Heart left ventricle (tissue), 13 donors: ENCODE data around the gene TENM3.

ENCODE experiments used
- POLR2A ChIP-seq, 2 donors: fragments of 450-650 bp; IDR thresholded peaks; one replicate each; pipeline ENCODE4 v1.6.1; 2017; ENCODE audit warnings: antibody characterized with exemption in 2 of 2, mild to moderate bottlenecking in 2 of 2, moderate library complexity in 2 of 2
- TF ChIP-seq, protein P1 (sequence below), 12 donors: fragments of 200-600 bp; sonication (generic) in 4 of 12; IDR thresholded peaks; one replicate each; pipeline versions ENCODE4 v1.5.0 to v1.8.0; 2018 to 2022; ENCODE audit warnings: antibody characterized with exemption in 12 of 12, mild to moderate bottlenecking in 5 of 12
- donor health status: ischemic (EF 13 %, LVEDD 7.1; RV severe dilation, severe dysfunction).
- donor health status: DM: no; HTN: yes; CAD: no.
- donor health status: DM: no; HTN: no; CAD: no.
- donor health status: ischemic (EF 25% LVEDD 6.9; RV normal size, moderate dysfunction).
- donor health status: ischemic (EF 25% LVEDD 5.7; RV mildly dilated, moderate dysfunction).
- donor health status: ischemic (EF 35%, LVEDD 5.7; RV mildly dilated, moderate dysfunction).
- donor health status: nonischemic (EF 11% LVEDD 7.7; RV severe dilation, severe dysfunction).
- donor health status: DM: yes; HTN: yes; CAD: no.
- donor health status: PGD.
- donor health status: ischemic (EF 29% LVEDD 5.4; RV normal size, mild dysfunction).
- donor health status: nonischemic (EF 23%, LVEDD 6.1; RV moderate dilation, normal function).

DNA sequence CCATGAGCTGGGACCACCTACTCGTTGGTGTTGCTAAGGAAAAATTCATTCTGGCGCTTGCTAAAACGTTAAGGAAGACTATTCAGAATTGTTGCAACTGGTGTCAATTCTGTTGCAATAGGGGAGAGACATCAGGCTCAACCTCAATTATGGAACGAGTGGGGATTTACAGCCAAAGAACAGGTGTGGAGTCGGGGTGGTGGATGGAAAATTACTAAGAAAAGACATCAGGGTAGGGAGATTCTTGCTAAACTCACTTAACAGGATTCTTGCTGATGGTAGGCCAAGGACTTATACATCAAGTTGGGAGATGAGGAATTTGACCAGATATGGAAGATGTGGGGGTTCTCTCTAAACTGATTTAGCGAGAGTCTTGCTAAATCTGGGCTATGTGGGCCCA is 139.7 kb downstream of the TENM3 start:
- TF ChIP-seq, protein P1, sequence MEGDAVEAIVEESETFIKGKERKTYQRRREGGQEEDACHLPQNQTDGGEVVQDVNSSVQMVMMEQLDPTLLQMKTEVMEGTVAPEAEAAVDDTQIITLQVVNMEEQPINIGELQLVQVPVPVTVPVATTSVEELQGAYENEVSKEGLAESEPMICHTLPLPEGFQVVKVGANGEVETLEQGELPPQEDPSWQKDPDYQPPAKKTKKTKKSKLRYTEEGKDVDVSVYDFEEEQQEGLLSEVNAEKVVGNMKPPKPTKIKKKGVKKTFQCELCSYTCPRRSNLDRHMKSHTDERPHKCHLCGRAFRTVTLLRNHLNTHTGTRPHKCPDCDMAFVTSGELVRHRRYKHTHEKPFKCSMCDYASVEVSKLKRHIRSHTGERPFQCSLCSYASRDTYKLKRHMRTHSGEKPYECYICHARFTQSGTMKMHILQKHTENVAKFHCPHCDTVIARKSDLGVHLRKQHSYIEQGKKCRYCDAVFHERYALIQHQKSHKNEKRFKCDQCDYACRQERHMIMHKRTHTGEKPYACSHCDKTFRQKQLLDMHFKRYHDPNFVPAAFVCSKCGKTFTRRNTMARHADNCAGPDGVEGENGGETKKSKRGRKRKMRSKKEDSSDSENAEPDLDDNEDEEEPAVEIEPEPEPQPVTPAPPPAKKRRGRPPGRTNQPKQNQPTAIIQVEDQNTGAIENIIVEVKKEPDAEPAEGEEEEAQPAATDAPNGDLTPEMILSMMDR (IDR thresholded peaks at IDR 0.05) = no peak
- no peak for TF ChIP-seq POLR2A (IDR thresholded peaks at IDR 0.05)
